Endothelial cell (in vitro differentiated cells): ENCODE data around the gene PODXL2. TPM values are rescaled to one million over a fixed set of nuclear protein-coding genes. Genes with fewer than 3 reads are reported as not detected.
A peak's percentile ranks its signal among the peaks of the same experiment; 100 is the strongest.

Experiments
- DNase-seq: peaks from one replicate; pipeline ENCODE4 v3.0.0; 2021; ENCODE audit warnings: low spot score
- H3K27ac Mint-ChIP-seq: one replicate; pipeline ENCODE4 v1.8.0; 2021; ENCODE audit warnings: mixed read lengths, inconsistent platforms; ENCODE audit not compliant: unreplicated experiment
- H3K27me3 Mint-ChIP-seq: one replicate; pipeline ENCODE4 v1.8.0; 2021; ENCODE audit warnings: mild to moderate bottlenecking, moderate library complexity, mixed read lengths, inconsistent platforms; ENCODE audit not compliant: unreplicated experiment
- H3K36me3 Mint-ChIP-seq: one replicate; pipeline ENCODE4 v1.8.0; 2021; ENCODE audit warnings: mild to moderate bottlenecking, low read depth, mixed read lengths, inconsistent platforms; ENCODE audit not compliant: unreplicated experiment
- H3K4me1 Mint-ChIP-seq: one replicate; pipeline ENCODE4 v1.8.0; 2021; ENCODE audit warnings: mild to moderate bottlenecking, mixed read lengths, inconsistent platforms; ENCODE audit not compliant: unreplicated experiment
- H3K4me3 Mint-ChIP-seq: one replicate; pipeline ENCODE4 v1.8.0; 2021; ENCODE audit warnings: mild to moderate bottlenecking, mixed read lengths, inconsistent platforms; ENCODE audit not compliant: unreplicated experiment
- H3K9me3 Mint-ChIP-seq: one replicate; pipeline ENCODE4 v1.8.0; 2021; ENCODE audit warnings: mixed read lengths, inconsistent platforms; ENCODE audit not compliant: unreplicated experiment
- CTCF ChIP-seq: fragments of 200-600 bp; sonication (generic); IDR thresholded peaks from one replicate; pipeline ENCODE4 v1.5.0; 2021; ENCODE audit warnings: antibody characterized with exemption; ENCODE audit not compliant: unreplicated experiment
- total RNA-seq: library from RNA; stranded (reverse); fragmentation: NEBNext Ultra II Directional; extraction: Animal tissue kit (Norgen Biotek cat#: 25700); gene quantifications from one replicate; pipeline ENCODE4 v1.2.1, GENCODE V29; 2021; ENCODE audit not compliant: unreplicated experiment

The PODXL2 gene
- total RNA-seq, 1 donor from 2014 or later = 16.4 TPM

GRCh38 chr3:127585813-127586413, 43.1 kb upstream of the PODXL2 start:
- Mint-ChIP-seq H3K27me3 (peaks cover 3% of the 10 kb centered on the region), H3K36me3 (peaks cover 7% of the 10 kb centered on the region)
- no peak for DNase-seq

GRCh38 chr3:127587876-127588275, 41.1 kb upstream of the PODXL2 start:
- peaks cover 17% of the 10 kb centered on the region for H3K4me1 Mint-ChIP-seq
- no peaks in the 10 kb centered on the region for H3K9me3 Mint-ChIP-seq
- no peak overlapping the region for H3K27ac Mint-ChIP-seq
- DNase-seq = no peak
- H3K27me3 Mint-ChIP-seq = peaks cover 8% of the 10 kb centered on the region
- H3K4me3 Mint-ChIP-seq = no peak overlapping the region
- peaks cover 12% of the 10 kb centered on the region for H3K36me3 Mint-ChIP-seq
- no peak for TF ChIP-seq CTCF

More at GRCh38 chr3:127585813-127586413, 43.1 kb upstream of the PODXL2 start:
- TF ChIP-seq CTCF = no peak
- Mint-ChIP-seq H3K9me3 (no peaks in the 10 kb centered on the region), H3K4me3 (no peak overlapping the region), H3K27ac (no peak overlapping the region), H3K4me1 (peaks cover 8% of the 10 kb centered on the region)

- Mint-ChIP-seq H3K4me1 (peaks cover 17% of the 10 kb centered on the region), H3K36me3 (peaks cover 12% of the 10 kb centered on the region), H3K27me3 (peaks cover 12% of the 10 kb centered on the region), H3K9me3 (no peaks in the 10 kb centered on the region), H3K4me3 (peak overlapping the region; percentile 94), H3K27ac (peak overlapping the region; percentile 36)
- DNase-seq = no peak
- no peak for TF ChIP-seq CTCF
These were observed 40.0 kb upstream of the PODXL2 start for GRCh38 chr3:127588806-127589577.

GRCh38 chr3:127589600-127590281, 39.2 kb upstream of the PODXL2 start:
- no peak for DNase-seq
- Mint-ChIP-seq H3K4me3 (peak overlapping the region; percentile 94), H3K27ac (no peak overlapping the region), H3K9me3 (no peaks in the 10 kb centered on the region), H3K27me3 (peaks cover 12% of the 10 kb centered on the region), H3K4me1 (peaks cover 17% of the 10 kb centered on the region), H3K36me3 (peaks cover 12% of the 10 kb centered on the region)
- TF ChIP-seq CTCF = no peak

- DNase-seq = no peak
- Mint-ChIP-seq H3K4me1 (peaks cover 17% of the 10 kb centered on the region), H3K27me3 (peaks cover 13% of the 10 kb centered on the region), H3K9me3 (no peaks in the 10 kb centered on the region), H3K4me3 (peak overlapping the region; percentile 96), H3K27ac (no peak overlapping the region), H3K36me3 (peaks cover 9% of the 10 kb centered on the region)
- no peak for TF ChIP-seq CTCF
These were observed 38.7 kb upstream of the PODXL2 start for GRCh38 chr3:127590282-127590592.
